Measurements from ENCODE around the gene MRC2.

The MRC2 gene

DNA sequence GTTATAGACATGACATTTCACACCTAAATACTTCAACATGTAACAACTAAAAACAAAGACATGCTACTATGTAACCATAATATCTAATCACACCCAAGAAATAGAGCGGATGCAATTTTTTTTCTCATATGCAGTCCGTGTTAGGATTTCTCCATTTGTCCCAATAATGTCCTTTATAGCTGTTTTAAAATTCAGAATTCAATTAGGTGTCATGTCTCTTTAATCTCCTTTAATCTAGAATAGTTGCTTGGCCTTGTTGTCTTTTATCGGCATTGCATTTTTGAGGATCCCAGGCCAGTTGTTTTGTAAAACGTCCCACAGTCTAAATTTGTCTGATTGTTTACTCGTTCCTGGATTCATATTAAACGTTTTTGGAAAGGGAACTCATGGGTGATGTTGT lies 14.5 kb downstream of the MRC2 start:
- DNase-seq: no peak

DNA sequence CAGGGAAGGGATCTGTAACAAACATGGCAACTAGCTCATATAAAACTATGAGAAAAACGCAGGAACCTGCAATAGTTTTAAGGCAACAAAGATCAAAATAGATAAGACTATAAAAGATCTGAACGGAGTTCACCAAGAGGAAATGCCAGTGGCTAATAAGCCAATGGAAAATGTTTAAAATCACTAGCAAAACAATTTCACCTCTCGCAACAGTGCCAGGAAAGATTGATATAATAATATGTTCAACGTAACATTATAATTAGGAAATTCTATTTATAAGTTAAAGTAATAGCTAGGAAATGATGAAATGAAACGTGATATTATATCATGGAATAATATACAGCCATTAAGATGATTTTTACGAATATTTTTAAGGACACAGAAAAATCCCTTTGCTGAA lies 16.0 kb downstream of the MRC2 start:
- no peak for DNase-seq

DNA sequence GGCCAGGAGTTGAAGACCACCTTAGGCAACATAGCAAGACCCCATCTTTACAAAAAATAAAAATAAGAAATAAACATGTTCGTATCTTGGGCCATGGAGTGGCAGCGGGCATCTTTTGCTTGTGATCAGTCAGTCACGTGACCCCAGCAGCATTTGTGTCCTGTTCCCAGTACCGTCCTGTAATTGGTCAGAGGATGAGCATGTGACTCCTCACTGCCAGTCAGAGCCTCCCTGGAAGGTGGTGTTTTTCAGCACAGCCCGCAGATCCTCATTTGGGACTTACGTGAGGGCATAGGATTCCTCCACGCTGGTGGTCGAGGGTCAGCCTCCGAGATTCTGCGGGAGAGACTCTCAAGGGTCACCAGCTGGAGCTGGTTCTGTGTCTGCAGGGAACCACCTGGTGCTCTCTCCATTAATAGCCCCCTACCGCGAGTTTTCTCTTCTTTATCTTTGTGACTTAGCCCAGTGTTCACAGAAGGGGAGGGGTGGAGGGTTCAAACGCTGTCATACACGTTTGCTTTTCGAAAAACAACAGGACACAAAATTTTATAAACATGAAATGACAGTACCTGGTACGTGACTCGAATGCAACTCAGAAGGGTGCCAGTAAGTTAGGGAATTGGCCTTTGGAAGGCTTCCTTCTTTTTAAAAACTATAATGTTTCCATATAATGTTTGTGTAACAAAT lies 17.2 kb downstream of the MRC2 start:
- no peak for DNase-seq

GRCh38 chr17:62648251-62648955 lies 20.9 kb downstream of the MRC2 start:
- no peak for DNase-seq

DNA sequence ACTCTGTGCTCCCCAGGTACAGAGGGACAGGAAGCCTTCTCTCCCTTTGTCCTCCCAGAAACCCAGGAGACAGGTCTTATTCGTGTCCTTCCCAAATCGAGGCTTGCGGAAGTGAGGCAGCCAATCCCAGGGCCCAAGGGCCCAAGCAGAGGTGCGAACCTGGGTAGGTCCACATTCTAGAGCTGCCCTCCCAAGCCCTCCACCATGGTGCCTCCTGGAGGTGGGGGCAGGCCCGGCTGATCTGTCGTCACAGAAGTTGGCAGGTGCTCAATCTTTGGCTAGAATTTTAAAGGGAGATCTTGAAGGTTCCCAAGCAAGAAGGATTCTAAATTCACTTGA lies 21.5 kb downstream of the MRC2 start:
- DNase-seq: no peak

DNA sequence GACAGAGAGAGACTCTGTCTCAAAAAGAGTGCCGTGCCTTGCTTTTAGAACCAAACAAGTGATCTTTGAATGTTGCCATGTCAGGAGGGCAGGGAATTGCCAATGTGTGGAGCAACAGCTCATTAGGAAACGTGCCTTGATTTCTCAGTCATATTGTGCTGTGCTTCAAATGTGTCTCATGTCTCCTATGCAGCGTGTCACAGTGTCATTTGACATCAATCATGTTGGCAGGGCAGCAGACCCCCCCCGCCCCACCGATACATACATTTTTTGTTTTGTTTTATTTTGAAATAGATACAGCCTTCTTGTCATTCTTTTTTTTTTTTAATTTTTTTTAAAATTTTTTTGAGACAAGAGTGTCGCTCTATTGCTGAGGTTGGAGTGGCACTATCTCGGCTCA lies 22.1 kb downstream of the MRC2 start:
- DNase-seq: no peak

DNA sequence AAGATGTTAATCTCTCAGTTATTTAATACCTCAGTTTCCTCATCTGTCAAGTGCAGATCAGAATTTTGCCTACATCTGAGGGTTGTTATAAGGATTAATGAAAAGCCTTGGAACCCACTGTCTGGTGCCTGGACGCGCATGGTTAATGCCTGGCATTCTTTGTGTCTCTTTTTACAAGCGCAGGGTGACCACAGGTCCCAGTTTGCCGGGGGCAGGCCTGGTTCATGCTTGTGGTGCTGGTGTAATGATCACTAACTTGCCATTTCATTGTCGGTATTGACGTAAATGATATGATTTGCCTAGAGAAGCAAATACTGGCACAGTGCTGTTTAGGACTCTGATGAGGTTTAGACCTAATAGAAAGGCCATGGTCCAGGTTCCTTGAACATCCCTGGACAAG lies 23.1 kb downstream of the MRC2 start:
- no peak for DNase-seq

DNA sequence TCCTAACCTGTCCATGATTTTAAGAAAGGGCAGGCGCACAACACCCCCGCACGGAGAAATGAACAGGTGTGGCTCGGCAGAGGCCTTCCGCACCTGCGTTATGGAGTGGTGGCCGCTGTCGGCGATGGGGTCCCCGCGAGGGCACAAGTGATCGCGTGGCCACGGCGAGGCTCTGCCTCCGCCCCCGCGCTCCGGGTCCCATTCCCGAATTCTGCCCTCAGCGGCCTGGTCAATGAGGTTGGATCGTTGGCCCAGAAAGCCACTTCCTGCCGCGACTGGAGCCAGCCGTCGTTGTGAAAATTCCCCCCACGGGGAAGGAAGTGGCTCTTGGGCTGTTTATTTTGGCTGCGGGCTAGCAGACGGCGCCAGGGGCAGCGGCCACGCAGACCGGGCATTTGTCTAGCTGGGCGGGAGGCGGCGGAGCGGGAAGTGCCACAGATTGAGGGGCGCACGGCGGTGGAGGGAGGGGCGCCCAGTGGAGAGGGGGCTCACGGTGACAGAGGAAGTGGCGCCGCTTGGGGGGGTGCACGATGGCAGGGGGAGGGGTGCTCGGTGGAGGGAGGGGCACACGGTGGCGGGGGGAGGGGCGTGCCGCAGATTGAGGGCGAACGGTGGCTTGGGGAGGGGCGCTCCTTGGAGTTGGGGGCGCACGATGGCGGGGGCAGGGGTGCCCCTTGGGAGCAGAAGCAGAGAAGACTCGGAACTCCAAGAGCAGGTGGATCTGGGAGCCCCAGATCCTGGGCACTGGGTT lies 25.0 kb downstream of the MRC2 start:
- no peak for DNase-seq

DNA sequence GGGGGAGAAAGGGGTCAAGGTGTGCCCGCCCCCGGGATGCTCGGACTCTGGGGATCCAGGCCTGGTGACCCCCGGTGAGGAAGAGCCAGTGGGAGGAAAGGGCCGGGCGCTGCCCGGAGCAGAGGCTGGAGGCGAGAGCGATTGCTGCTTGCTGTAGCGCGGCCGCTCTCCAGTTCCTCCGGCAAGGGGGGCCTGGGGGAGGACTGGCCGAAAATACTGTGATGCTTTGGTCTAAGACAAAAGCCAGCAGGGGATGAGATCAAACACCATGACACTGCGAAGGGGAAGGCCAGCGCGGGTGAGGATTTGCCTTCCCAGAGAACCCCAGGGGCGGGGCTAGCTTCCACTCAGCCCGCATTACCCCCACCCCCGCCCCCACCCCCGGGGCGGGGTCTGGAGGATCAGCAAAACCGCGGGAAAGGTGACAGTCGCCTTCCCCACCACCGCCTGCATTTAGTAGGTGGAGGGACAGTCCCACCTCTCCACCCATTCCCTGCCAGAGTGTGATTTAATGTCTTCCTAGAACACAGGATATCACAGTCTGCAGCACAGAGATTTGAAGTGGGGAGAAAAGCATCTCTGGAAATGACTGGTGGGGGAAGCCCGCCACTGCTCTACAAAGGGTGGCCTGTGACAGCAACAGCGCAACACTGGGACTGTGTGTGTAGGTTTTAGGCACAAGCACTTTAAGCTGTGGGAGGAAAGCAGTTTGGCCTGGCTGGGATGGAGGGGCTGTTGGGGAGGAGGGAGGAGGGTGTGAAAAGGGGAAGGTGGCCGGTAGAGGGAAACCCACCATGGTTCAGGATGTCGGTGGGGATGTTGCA lies 25.7 kb downstream of the MRC2 start:
- DNase-seq: no peak

DNA sequence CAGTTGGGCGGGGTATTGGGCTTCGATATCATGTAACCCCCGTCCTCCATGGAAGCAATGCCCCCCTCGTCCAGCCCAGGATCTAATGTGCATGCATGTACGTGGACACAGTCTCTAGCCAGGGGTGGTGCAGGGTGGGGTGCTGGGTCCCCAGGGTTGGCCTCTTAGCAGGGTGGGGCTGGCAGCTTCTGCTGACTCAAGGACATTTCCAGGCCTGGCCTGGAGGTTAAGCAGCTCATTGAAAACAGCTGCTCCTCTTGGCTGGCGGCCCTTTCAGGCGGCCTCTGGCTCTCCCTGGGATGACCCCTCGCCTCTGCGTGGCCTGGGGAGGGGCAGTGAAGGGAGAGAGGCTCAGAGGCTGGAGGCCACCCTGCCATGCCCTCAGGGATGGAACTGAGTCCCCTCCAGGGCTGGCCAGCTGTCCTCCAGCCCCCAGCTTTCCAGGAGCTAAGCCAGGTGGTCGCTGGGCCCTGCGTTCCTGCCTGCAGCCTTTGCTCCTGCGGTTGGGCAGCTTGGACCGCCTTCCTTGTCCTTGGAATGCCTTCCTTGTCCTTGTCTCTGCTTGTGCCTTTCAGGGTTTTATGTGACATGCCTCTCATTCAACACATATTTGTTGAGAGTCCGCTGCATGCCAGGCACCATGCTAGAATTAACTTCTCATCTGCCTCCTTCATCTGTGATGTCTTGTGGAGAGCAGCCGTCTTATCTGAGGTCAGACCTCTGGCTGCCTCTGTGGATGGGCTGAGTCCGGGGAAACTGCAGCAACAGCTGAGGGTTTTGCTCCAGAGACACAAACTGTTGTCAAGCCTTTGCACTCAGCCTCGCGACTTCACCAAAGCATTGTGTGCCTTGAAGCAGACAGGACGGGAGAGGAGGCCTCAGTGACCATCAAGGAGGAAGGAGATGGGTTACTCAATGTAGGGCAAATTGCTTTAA lies 26.6 kb downstream of the MRC2 start:
- no peak for DNase-seq

DNA sequence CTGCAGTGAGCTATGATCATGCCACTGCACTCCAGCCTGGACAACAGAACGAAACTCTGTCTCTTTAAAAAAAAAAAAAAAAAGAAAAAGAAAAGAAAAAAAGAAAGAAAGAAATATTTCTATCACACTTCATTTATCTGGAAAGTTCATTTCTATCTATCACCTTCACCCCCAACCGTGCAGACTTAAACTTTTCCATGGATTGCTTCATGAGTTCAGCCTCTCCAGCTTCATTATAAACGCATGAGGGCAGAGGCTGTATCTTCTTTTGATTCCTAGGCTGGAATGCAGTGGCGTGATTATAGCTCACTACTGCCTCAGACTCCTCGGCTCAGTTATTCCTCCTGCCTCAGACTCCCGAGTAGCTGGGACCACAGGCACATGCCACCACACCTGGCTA lies 28.2 kb downstream of the MRC2 start:
- DNase-seq: no peak

DNA sequence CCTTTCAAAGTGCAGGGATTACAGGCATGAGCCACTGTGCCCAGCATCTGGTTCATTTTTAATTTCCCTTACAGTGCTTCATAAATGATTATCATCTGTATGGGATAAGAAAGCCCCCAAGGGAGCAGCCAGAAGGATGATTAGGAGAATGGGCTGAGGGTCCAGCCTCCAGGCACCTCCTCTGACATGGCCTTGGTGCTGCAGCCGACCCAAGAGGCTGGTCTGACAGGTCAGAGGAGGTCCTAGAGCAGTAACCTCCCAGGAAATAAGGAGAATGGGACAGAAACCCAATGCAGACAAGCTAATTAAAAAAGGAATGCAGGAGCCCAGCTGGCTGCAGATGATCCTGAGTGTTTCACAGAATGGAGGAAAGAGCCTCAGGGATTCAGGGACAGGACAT lies 29.0 kb downstream of the MRC2 start:
- no peak for DNase-seq

- DNase-seq: no peak
Measured at GRCh38 chr17:62657145-62657665, 29.7 kb downstream of the MRC2 start.

GRCh38 chr17:62657690-62658089 lies 30.2 kb downstream of the MRC2 start:
- no peak for DNase-seq

- no peak for DNase-seq
Measured at GRCh38 chr17:62658136-62658920, 30.9 kb downstream of the MRC2 start.

DNA sequence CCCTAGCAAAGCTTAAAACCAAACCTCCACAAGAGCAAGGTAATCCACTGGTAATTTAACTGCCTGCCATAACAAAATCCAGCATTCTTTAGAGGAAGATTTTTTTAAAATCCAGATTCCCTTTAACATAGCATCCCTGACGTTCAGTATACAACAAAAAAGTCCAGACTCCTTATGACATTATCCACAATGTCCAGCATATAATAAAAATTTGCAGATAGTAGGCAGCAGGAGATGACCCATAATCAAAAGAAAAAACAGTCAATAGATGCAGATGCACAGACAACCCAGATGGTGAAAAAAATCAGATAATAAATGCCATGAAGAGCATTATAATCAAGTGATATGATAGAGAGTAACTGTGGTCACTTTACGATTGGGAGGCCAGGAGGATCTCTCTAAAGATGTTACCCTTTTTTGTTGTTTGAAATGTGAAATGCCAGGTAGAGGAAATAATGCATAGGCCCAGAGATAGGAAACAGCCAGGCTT lies 33.2 kb downstream of the MRC2 start:
- DNase-seq: no peak

GRCh38 chr17:62661337-62661736 lies 33.9 kb downstream of the MRC2 start:
- DNase-seq: no peak

- DNase-seq: no peak
Measured at GRCh38 chr17:62662855-62663254, 35.4 kb downstream of the MRC2 start.

DNA sequence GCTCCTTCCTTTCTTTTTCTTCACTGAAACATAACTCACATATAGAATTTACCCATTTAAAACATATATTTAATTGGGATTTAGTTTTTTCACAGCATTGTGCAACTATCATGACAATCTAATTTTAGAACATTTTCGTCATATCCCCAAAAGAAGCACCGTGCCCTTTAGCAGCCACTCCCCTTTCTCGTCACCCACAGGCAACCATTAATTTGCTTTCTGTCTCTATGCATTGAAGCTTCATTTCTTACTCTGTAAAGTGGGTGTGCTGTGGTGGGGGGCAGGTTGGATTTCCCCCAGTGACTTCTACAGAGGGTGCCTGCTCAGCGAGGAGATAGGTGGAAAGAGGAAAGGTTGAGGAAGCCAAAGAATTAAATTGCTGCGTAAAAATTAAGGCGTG lies 35.8 kb downstream of the MRC2 start:
- DNase-seq: no peak

DNA sequence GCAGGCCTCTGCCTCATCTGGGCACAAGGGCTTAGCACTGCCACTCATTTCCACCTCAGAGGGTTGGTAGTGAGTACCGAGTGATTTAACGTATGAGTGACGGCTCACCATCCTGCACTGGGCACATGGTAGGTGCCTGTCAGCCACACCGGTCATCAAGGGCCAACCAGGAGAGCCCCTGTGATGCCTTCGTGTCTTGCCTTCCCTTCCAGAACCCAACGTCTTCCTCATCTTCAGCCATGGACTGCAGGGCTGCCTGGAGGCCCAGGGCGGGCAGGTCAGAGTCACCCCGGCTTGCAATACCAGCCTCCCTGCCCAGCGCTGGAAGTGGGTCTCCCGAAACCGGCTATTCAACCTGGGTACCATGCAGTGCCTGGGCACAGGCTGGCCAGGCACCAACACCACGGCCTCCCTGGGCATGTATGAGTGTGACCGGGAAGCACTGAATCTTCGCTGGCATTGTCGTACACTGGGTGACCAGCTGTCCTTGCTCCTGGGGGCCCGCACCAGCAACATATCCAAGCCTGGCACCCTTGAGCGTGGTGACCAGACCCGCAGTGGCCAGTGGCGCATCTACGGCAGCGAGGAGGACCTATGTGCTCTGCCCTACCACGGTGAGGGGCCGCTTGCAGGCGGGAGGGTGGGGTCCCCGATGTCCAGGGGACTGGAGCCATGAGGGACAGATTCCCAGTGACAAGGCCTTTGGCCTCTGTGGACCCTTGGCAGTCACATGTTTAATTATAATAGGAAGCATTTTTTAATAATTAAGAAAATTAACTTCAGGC lies 37.1 kb downstream of the MRC2 start:
- DNase-seq: no peak
